ENCODE results near the gene AGBL4. TPM values are rescaled to one million over a fixed set of nuclear protein-coding genes. Genes with fewer than 3 reads are reported as not detected.

Gene AGBL4
- total RNA-seq, 3 donors from 2014 or later, result 1.3 to 1.9 (median 1.8) TPM

- Histone ChIP-seq H3K36me3 (no peaks in the 10 kb centered on the region), H3K4me3 (no peak overlapping the region), H3K4me1 (no peaks in the 10 kb centered on the region), H3K9me3 (peaks cover 0 to 9% of the 10 kb centered on the region in 2 donors), H3K27me3 (no peaks in the 10 kb centered on the region), H3K27ac (no peak overlapping the region)
- intact Hi-C loops (cut with DNase I; ENCODE audit: low total_unique reads), result no loop called here
- no peak for DNase-seq (ENCODE audit: low spot score in 2 of 2)
- TF ChIP-seq POLR2AphosphoS5 (IDR thresholded peaks at IDR 0.05) (no peak), POLR2A (IDR thresholded peaks at IDR 0.05) (no peak)
- TF ChIP-seq, protein P1, sequence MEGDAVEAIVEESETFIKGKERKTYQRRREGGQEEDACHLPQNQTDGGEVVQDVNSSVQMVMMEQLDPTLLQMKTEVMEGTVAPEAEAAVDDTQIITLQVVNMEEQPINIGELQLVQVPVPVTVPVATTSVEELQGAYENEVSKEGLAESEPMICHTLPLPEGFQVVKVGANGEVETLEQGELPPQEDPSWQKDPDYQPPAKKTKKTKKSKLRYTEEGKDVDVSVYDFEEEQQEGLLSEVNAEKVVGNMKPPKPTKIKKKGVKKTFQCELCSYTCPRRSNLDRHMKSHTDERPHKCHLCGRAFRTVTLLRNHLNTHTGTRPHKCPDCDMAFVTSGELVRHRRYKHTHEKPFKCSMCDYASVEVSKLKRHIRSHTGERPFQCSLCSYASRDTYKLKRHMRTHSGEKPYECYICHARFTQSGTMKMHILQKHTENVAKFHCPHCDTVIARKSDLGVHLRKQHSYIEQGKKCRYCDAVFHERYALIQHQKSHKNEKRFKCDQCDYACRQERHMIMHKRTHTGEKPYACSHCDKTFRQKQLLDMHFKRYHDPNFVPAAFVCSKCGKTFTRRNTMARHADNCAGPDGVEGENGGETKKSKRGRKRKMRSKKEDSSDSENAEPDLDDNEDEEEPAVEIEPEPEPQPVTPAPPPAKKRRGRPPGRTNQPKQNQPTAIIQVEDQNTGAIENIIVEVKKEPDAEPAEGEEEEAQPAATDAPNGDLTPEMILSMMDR (IDR thresholded peaks at IDR 0.05), result no peak
Measured at GRCh38 chr1:49190138-49190537, 833.6 kb downstream of the AGBL4 start.

- no peaks in the 10 kb centered on the region for H3K36me3 ChIP-seq
- no peaks in the 10 kb centered on the region for H3K27me3 ChIP-seq
- H3K4me1 ChIP-seq, result no peaks in the 10 kb centered on the region
- no peak overlapping the region for H3K4me3 ChIP-seq
- no peak for DNase-seq (ENCODE audit: low spot score in 2 of 2)
- intact Hi-C loops (cut with DNase I; ENCODE audit: low total_unique reads), result no loop called here
- no peak overlapping the region for H3K27ac ChIP-seq
- H3K9me3 ChIP-seq, result no peaks in the 10 kb centered on the region
- TF ChIP-seq POLR2A (IDR thresholded peaks at IDR 0.05), result no peak
- TF ChIP-seq, protein P1 (IDR thresholded peaks at IDR 0.05), result no peak
- no peak for TF ChIP-seq POLR2AphosphoS5 (IDR thresholded peaks at IDR 0.05)
Measured at GRCh38 chr1:49187056-49187455, 836.7 kb downstream of the AGBL4 start.

DNA sequence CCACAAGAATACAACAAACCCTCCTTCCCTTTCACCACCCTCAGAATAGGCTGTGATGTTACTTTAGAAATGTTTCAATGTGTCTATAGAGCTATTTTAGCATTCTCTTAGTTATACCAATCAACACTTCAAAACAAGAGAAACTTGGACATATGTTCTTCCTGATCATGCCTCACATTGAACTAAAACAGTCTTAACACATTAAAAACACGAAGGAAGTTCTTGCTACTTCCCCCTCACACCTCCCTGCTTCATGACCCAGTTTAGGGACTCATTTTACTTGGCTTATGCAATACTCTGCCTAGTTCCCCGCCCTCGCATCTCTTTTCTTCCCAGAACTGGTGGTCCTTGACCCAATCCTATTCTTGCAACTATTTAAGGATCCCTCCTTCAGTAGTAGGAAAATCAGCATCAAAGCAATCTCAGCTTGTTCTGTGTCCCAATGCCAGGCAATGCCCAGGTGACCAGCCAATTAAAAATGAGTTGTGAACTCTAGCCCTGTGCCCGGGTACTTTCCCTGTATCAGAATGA is 838.2 kb downstream of the AGBL4 start:
- Histone ChIP-seq H3K36me3 (no peaks in the 10 kb centered on the region), H3K4me3 (no peak overlapping the region), H3K4me1 (no peaks in the 10 kb centered on the region), H3K27ac (no peak overlapping the region), H3K27me3 (no peaks in the 10 kb centered on the region), H3K9me3 (no peaks in the 10 kb centered on the region)
- no peak for DNase-seq (ENCODE audit: low spot score in 2 of 2)
- no peak for TF ChIP-seq POLR2AphosphoS5 (IDR thresholded peaks at IDR 0.05)
- TF ChIP-seq, protein P1 (IDR thresholded peaks at IDR 0.05), result no peak
- intact Hi-C loops (cut with DNase I; ENCODE audit: low total_unique reads), result no loop called here

DNA sequence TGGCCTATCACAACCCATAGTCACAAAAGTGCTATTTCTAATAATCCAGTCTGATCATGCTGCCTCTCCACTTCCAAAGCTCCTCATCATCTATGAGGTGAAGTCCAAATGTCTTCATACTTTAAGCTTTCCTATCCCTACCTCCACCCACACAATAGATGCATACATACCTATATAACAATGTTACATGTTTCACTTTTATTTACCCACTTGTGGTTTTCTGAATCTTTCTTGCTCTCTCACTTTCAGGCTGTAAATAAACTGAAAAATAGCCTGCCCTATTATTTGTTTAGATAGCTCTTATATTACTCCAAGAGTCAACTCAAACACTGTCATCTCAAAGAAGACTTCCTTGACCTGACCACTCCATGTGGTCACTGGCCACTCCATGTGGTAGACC is 840.3 kb downstream of the AGBL4 start:
- Histone ChIP-seq H3K9me3 (no peaks in the 10 kb centered on the region), H3K36me3 (no peaks in the 10 kb centered on the region), H3K4me3 (no peak overlapping the region), H3K4me1 (no peaks in the 10 kb centered on the region), H3K27me3 (no peaks in the 10 kb centered on the region), H3K27ac (no peak overlapping the region)
- DNase-seq (ENCODE audit: low spot score in 2 of 2), result no peak
- TF ChIP-seq POLR2A (IDR thresholded peaks at IDR 0.05), result no peak
- no peak for TF ChIP-seq POLR2AphosphoS5 (IDR thresholded peaks at IDR 0.05)
- TF ChIP-seq, protein P1 (IDR thresholded peaks at IDR 0.05), result no peak
- intact Hi-C loops (cut with DNase I; ENCODE audit: low total_unique reads), result no loop called here

- TF ChIP-seq POLR2A (IDR thresholded peaks at IDR 0.05) (no peak), POLR2AphosphoS5 (IDR thresholded peaks at IDR 0.05) (no peak)
- TF ChIP-seq, protein P1 (IDR thresholded peaks at IDR 0.05), result no peak
- Histone ChIP-seq H3K27ac (no peak overlapping the region), H3K4me3 (no peak overlapping the region), H3K36me3 (no peaks in the 10 kb centered on the region), H3K4me1 (no peaks in the 10 kb centered on the region), H3K9me3 (no peaks in the 10 kb centered on the region), H3K27me3 (no peaks in the 10 kb centered on the region)
- DNase-seq (ENCODE audit: low spot score in 2 of 2), result no peak
- intact Hi-C loops (cut with DNase I; ENCODE audit: low total_unique reads), result no loop called here
Measured at GRCh38 chr1:49181033-49181432, 842.7 kb downstream of the AGBL4 start.

Measured in breast epithelium (tissue), 4 donors.